ENCODE measurements around the gene PLA1A.

Gene PLA1A

DNA sequence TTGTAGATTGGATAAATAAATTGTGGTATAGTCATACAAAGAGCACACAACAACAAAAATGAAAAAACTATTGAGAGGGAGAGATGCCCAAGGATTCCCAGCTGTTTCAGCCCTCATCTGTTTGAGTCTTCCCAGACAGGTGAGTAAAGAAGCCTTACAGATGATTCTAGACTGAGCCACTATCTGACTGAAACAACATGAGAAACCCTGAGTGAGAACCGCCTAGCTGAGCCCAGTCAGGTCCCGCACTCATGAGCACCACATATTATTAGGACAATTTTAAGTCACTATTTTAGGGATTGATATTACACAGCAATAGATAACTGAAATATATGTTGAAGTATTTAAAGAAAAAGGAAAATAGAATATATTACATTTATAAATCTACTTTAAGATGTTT lies 43.7 kb downstream of the PLA1A start:
- DNase-seq, result no peak

DNA sequence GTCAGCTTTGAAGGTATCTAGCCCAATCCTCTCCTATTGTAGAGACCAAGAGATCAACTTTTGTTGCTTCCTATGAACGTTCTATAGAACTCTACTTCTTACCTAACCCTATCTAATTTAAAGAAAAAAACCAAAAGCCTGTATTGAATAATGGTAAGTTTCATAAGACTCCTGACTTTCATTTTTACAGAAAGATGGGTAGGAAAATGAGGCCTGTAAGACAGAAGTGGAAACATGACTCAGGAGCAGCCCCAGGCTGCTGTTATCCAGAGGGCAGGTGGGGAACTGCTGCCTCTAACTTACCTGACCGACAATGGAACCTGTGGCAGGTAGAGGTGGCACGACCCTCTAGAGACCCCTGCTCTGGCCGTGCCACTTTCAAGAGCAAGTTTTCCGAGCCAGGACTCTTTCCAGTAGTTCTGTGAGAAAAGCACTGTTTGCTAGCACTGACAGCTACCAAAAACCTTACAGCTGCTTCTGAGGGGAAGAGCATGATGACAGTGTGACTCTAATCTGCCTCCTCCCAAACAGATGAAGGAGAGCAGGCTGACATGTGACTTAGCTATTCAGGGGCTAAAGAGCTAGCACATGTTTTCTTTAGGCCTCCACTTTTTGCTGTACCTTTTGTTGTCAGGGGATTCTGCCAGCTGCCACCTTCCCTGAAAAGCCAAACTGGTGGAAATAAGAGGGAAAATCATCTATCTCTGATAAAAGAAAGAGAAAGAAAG lies 45.2 kb downstream of the PLA1A start:
- DNase-seq, result no peak

DNA sequence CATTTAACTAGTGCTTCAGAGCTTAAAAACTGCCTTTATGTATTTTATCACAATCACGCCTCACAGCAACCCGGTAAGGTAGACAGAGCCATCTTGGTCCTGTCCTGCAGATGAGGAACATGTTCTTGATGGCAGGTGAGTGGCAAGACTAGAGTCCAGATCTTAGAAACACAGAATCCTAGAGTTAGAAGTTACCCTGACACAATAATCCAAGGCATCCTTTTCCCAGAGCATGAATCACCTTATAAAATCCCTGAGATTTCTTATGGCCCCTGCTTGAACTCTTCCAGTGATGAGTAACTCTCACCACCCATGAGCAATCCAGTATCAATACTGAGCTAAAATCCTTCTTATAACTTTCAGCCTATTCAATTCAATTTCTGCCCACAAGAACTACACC lies 45.8 kb downstream of the PLA1A start:
- DNase-seq, result no peak

GRCh38 chr3:119644481-119644880 lies 46.8 kb downstream of the PLA1A start:
- no peak for DNase-seq

- no peak for DNase-seq
Observed at GRCh38 chr3:119645813-119646212, 48.1 kb downstream of the PLA1A start.

DNA sequence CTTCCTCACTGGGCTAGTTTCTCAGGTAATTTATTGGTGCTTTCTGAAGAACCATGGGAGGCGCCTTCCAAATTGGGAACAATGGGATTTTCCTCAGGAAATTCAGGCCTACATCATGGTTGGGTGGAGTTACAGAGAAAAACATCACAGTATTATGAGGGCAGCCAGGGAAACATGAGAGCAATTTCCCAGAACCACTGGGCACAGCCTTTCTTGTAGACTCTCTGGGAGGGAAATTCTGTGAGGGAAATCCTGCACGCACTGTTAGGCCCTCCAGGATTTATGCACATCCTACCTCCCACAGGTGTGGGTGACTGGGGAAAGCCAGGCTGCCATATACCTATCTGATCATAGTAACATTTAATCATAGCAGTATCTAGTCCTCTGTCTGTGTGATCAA lies 49.5 kb downstream of the PLA1A start:
- DNase-seq, result no peak

DNA sequence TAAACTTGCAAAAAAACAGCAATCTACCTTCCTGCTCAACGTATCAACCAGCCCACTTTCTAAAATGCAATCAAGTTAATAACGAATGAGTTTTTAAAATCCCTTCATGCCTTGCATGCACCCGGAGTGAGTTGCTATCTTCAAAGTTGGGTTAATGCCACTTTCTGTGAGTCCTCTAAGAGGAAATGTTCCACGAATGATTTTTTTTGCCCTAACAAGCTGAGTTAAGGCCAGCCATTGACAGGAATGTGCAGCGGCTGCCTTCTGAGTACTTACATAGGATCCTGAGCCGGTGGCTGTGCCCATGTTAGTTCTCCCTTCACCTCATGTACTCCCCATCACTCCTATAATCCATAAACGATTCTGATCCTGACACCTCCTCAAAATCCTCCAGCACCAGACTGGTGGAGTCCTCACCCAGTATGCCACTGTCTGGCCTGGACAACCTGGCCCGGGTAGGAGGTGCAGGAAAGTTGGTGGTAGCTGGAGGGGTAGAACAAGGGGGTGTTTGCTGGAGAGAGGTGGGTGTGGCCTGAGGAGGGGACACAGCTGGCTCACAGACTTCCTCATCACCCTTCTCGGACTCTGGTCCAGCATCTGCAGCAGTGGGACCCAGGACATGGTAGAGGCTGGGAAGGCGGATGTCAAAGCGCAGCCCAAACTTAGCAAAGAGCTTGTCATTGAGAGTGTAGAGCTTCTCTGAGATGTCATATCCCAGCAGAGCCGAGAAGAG lies 50.3 kb downstream of the PLA1A start:
- DNase-seq, result no peak

DNA sequence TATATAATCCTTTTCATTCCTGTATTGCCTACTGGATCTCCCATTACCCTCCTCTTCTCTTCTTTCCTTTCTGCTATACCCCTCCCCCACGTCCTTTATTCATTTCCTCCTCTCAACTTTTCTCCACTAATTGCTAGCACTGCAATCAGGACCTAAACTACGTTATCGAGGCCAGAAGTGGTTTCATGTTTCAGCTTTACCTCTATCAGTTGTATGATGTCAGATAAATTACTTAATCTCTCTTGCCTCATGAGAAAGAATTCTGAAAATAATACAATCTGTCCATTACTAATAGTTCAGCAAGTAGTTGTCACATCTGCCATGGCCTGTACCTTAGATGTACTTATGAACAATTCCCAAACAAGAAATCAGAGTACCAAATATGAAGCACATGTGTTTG lies 52.1 kb downstream of the PLA1A start:
- DNase-seq, result no peak

GRCh38 chr3:119652306-119653033 lies 54.8 kb downstream of the PLA1A start:
- DNase-seq, result no peak

- no peak for DNase-seq
Observed at GRCh38 chr3:119653876-119654275, 56.2 kb downstream of the PLA1A start.

- DNase-seq, result no peak
Observed at GRCh38 chr3:119657887-119658702, 60.4 kb downstream of the PLA1A start.

- DNase-seq, result no peak
Observed at GRCh38 chr3:119658994-119659393, 61.3 kb downstream of the PLA1A start.

DNA sequence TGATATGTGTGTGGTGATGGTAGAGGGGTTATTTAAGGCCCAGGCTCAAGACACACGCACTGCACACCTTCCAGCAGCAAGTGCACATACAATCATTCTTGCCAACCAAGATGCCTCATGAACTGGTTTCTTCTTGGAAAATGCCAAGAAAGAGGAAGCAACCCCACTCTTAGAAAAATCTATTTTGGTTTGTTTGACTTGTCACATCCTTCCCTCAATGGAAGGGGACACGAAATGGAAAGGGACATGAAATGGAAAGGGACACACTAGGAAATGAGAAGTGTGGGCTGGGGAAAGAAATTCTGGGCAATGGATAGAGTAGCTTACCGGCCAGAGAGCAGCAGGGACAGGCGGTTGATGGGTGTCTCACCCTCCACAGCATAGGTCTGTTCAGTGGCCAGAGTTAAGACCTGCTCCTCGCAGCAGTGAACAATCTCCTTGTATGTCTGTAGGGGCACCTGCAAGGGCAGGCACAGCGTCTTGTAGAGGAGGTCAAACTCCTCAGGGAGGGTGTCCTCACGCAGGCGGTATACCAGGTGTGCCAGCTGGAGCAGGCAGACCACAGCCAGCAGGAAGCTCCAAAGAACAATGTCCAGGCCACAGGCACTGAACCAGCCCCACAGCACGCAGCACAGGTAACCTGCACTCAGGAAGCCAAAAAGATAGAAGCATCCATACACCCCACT lies 62.1 kb downstream of the PLA1A start:
- no peak for DNase-seq

DNA sequence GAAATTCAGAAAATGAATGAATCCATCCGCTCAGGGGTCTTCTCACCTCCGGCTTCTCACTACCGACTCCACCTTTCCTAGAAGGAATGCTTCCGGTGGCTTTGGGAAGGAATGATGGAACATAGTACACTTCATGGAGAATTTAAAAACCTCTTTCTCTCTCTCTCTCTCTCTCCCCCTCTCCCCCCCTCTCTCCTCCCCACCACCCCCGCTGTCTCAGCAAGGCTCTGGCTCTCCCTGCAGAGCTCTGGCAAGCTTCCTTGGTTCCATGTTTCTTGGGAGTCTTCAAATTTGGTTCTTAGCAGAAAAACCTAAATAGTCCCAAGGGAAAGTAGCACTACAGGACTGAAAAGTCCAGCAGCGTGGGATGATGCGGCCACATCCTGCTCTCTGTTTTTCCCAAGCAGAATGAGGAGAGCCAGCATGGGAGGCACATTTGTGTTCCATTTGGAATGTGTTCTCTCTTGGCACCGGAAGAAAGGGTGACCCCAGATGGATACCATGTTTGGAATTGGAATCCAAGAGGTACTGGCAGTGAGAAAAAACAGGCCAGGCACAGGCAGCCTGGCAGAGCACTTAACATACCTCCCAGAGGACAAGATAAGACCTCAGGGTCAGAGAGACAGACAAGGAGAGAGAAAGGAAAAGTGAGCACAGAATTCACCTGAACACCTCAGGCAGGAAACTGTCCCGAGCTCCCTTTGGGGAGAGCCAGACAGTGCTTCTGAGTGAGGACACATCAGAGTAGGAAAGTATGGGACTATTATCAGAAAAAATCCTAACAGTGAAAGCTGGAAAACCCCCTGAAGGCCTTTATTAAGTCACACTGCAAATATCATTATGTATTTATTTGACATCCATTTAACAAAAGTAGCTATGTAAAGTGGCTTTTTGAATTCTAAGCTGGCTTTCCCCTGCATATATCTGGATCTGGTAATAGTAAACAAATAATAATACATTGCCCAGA lies 63.1 kb downstream of the PLA1A start, which contains the start of gene POPDC2:
TSS of gene POPDC2 (minus strand) at position 116 of the 967 bp plus-strand sequence. CDS start 166 bp downstream, outside the sequence.
- DNase-seq, result no peak

GRCh38 chr3:119662604-119663373 lies 65.1 kb downstream of the PLA1A start:
- no peak for DNase-seq

- DNase-seq, result no peak
Observed at GRCh38 chr3:119663885-119664284, 66.2 kb downstream of the PLA1A start.

DNA sequence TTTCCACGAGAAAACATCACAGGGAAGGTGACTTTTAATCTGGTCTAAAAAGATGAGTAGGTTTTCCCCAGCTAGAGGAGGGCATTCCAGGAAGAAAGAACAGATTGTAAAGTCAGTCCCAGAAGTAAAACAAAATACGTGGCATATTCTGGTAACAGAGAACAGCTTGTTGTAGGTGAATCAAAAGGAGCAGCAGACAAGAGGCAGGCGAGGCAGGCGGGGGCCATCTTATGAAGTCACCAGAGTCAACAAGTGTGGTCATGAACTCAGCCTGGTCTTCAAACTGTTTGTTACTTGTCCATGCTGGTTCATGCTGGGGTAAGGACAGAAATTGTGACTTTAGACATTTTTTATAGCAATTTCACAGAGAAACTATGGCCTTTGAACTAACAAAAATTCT lies 66.7 kb downstream of the PLA1A start:
- DNase-seq, result no peak

- DNase-seq, result peak; percentile 7
Observed at GRCh38 chr3:119664850-119665379, 67.2 kb downstream of the PLA1A start.

DNA sequence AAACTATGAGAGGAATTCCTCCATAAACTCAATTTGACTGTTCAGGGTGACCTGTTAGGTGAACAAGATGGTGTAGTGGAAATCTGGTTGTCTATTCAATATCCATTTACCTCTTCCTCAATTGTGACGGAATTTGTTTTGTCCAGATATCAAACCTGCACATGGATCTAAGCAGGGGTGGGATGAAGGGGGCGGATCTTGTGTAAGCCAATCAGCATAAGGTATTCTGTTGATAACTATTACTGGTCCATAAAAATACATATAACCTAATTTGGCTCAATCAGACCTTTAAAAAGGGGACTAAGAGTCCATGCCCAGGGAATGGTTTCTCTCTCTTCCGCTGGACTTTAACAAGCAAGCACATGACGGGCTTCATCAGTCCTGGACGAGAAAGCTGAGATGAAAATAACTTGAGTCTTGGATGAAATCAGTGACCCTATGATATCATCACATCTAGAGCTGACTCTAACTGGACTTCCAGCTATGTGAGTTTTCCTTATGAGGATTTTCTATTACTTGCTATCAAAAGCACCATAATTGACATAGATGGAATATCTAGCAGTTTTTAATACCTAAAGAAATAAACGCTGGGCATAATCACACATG lies 68.4 kb downstream of the PLA1A start:
- DNase-seq, result no peak
